Measurements from ENCODE around the gene BPIFB4. TPM values are rescaled to one million over a fixed set of nuclear protein-coding genes. Genes with fewer than 3 reads are reported as not detected.

BPIFB4 gene
- total and polyA plus RNA-seq, 2 experiments from 2014 or later: not detected

DNA sequence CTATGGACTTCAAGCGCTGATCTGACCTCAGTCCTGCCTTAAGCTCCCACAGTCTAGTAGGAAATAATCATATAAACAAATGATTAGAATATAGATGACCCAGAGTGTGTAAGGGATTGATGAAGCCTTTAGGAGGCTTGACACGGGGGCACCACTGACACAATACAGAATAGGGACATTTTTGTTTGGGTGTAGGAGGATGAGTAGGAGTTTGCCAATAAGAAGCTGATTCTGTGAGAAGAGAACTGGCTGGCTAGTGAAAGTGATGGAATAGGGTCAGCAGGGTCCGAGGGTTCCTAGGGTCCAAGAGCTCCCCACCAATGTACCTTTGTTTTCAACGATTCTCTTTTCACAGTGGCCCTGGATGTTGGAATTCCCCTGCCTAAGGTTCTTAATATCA is 7.1 kb upstream of the BPIFB4 start (continued):
- TF ChIP-seq, protein P1, sequence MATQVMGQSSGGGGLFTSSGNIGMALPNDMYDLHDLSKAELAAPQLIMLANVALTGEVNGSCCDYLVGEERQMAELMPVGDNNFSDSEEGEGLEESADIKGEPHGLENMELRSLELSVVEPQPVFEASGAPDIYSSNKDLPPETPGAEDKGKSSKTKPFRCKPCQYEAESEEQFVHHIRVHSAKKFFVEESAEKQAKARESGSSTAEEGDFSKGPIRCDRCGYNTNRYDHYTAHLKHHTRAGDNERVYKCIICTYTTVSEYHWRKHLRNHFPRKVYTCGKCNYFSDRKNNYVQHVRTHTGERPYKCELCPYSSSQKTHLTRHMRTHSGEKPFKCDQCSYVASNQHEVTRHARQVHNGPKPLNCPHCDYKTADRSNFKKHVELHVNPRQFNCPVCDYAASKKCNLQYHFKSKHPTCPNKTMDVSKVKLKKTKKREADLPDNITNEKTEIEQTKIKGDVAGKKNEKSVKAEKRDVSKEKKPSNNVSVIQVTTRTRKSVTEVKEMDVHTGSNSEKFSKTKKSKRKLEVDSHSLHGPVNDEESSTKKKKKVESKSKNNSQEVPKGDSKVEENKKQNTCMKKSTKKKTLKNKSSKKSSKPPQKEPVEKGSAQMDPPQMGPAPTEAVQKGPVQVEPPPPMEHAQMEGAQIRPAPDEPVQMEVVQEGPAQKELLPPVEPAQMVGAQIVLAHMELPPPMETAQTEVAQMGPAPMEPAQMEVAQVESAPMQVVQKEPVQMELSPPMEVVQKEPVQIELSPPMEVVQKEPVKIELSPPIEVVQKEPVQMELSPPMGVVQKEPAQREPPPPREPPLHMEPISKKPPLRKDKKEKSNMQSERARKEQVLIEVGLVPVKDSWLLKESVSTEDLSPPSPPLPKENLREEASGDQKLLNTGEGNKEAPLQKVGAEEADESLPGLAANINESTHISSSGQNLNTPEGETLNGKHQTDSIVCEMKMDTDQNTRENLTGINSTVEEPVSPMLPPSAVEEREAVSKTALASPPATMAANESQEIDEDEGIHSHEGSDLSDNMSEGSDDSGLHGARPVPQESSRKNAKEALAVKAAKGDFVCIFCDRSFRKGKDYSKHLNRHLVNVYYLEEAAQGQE (IDR thresholded peaks at IDR 0.05; ENCODE audit: unreplicated experiment): no peak

GRCh38 chr20:33072813-33073212 is 6.6 kb upstream of the BPIFB4 start:
- Histone ChIP-seq H3K4me2 (no peak overlapping the region), H3K27ac (ENCODE audit: low read depth) (no peak overlapping the region), H3K4me3 (no peak overlapping the region), H3K4me1 (ENCODE audit: insufficient read depth) (no peaks in the 10 kb centered on the region), H3K9me2 (ENCODE audit: insufficient read depth) (no peaks in the 10 kb centered on the region), H3K27me3 (ENCODE audit: insufficient read depth) (no peaks in the 10 kb centered on the region), H3K79me2 (replicated peaks; ENCODE audit: insufficient read depth) (no peaks in the 10 kb centered on the region), H3F3A (replicated peaks; ENCODE audit: low read depth) (no peaks in the 10 kb centered on the region), H2AFZ (no peak overlapping the region), H4K20me1 (replicated peaks; ENCODE audit: insufficient read depth) (no peaks in the 10 kb centered on the region), H3K36me3 (ENCODE audit: insufficient read depth) (no peaks in the 10 kb centered on the region)
- DNase-seq (ENCODE audit: low spot score) (no peak), ATAC-seq (no peak)
- H3K27me3 Mint-ChIP-seq (ENCODE audit: insufficient read depth, low read depth, poor library complexity): peaks cover 6% of the 10 kb centered on the region
- H3K9me3 Mint-ChIP-seq: no peaks in the 10 kb centered on the region; the same call in 2 of the 3 replicates
- H3K4me1 Mint-ChIP-seq: no peaks in the 10 kb centered on the region
- TF ChIP-seq CREB1 (CRISPR knock-in tag; IDR thresholded peaks at IDR 0.05; ENCODE audit: low read depth) (no peak), EZH2phosphoT487 (IDR thresholded peaks at IDR 0.05; ENCODE audit: unreplicated experiment) (no peak), EZH2 (IDR thresholded peaks at IDR 0.05; ENCODE audit: low read depth, unreplicated experiment) (no peak), ZNF331 (CRISPR knock-in tag; IDR thresholded peaks at IDR 0.05; ENCODE audit: low read depth) (no peak), ZNF114 (CRISPR knock-in tag; IDR thresholded peaks at IDR 0.05) (no peak)
- TF ChIP-seq, protein P1 (IDR thresholded peaks at IDR 0.05; ENCODE audit: unreplicated experiment): no peak
- TF ChIP-seq, protein P2, sequence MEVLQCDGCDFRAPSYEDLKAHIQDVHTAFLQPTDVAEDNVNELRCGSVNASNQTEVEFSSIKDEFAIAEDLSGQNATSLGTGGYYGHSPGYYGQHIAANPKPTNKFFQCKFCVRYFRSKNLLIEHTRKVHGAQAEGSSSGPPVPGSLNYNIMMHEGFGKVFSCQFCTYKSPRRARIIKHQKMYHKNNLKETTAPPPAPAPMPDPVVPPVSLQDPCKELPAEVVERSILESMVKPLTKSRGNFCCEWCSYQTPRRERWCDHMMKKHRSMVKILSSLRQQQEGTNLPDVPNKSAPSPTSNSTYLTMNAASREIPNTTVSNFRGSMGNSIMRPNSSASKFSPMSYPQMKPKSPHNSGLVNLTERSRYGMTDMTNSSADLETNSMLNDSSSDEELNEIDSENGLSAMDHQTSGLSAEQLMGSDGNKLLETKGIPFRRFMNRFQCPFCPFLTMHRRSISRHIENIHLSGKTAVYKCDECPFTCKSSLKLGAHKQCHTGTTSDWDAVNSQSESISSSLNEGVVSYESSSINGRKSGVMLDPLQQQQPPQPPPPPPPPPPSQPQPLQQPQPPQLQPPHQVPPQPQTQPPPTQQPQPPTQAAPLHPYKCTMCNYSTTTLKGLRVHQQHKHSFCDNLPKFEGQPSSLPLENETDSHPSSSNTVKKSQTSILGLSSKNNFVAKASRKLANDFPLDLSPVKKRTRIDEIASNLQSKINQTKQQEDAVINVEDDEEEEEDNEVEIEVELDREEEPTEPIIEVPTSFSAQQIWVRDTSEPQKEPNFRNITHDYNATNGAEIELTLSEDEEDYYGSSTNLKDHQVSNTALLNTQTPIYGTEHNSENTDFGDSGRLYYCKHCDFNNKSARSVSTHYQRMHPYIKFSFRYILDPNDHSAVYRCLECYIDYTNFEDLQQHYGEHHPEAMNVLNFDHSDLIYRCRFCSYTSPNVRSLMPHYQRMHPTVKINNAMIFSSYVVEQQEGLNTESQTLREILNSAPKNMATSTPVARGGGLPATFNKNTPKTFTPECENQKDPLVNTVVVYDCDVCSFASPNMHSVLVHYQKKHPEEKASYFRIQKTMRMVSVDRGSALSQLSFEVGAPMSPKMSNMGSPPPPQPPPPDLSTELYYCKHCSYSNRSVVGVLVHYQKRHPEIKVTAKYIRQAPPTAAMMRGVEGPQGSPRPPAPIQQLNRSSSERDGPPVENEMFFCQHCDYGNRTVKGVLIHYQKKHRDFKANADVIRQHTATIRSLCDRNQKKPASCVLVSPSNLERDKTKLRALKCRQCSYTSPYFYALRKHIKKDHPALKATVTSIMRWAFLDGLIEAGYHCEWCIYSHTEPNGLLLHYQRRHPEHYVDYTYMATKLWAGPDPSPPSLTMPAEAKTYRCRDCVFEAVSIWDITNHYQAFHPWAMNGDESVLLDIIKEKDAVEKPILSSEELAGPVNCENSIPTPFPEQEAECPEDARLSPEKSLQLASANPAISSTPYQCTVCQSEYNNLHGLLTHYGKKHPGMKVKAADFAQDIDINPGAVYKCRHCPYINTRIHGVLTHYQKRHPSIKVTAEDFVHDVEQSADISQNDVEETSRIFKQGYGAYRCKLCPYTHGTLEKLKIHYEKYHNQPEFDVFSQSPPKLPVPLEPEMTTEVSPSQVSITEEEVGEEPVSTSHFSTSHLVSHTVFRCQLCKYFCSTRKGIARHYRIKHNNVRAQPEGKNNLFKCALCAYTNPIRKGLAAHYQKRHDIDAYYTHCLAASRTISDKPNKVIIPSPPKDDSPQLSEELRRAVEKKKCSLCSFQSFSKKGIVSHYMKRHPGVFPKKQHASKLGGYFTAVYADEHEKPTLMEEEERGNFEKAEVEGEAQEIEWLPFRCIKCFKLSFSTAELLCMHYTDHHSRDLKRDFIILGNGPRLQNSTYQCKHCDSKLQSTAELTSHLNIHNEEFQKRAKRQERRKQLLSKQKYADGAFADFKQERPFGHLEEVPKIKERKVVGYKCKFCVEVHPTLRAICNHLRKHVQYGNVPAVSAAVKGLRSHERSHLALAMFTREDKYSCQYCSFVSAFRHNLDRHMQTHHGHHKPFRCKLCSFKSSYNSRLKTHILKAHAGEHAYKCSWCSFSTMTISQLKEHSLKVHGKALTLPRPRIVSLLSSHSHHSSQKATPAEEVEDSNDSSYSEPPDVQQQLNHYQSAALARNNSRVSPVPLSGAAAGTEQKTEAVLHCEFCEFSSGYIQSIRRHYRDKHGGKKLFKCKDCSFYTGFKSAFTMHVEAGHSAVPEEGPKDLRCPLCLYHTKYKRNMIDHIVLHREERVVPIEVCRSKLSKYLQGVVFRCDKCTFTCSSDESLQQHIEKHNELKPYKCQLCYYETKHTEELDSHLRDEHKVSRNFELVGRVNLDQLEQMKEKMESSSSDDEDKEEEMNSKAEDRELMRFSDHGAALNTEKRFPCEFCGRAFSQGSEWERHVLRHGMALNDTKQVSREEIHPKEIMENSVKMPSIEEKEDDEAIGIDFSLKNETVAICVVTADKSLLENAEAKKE (CRISPR knock-in tag; IDR thresholded peaks at IDR 0.05): no peak
- no peak overlapping the region for H3K27ac Mint-ChIP-seq
- H3K36me3 Mint-ChIP-seq (ENCODE audit: low read depth): no peaks in the 10 kb centered on the region; the same call in 2 of the 3 replicates
- no peak overlapping the region for H3K4me3 Mint-ChIP-seq

Data from GM23338 (cell line).